Raji (cell line): ENCODE data around the gene PLCB4.

Source experiments
- POLR2A ChIP-seq: IDR thresholded peaks from 2 replicates; pipeline ENCODE4 v1.6.1; 2011; ENCODE audit warnings: low read depth, low read length, control low read depth; ENCODE audit not compliant: insufficient read depth

PLCB4 gene

GRCh38 chr20:9517297-9518162 is 448.6 kb downstream of the PLCB4 start:
- no peak for TF ChIP-seq POLR2A

DNA sequence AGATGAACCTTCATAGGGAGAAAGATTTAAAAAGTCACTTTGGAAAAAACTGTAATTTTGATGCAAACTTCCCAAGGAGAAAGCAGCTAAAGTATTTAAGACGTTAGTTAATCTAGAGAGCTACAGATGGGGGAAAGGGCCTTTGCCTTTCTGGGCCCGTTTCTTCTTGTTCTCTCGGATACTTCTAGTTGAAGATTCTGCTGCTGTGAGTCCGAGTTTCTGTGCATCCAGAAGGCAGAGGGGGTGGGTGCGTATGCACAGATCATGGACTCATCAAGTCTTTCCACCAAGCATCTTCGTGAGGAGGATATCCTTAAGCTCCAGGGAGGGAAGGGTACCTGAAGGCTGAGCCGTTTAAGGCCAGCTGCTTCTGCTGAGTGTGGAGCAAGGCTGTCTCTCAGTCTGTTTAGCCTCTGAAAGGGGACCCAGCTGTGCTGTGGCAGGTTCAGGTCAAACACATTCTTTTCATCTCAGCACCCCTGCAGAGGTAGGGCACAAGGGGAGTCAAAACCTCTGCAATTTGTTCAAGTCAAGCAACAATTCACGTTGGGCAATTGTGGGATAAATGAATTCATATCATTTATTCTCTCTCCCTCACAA is 449.8 kb downstream of the PLCB4 start:
- no peak for TF ChIP-seq POLR2A

- TF ChIP-seq POLR2A, result no peak
These were observed 451.2 kb downstream of the PLCB4 start for GRCh38 chr20:9520086-9520485.

DNA sequence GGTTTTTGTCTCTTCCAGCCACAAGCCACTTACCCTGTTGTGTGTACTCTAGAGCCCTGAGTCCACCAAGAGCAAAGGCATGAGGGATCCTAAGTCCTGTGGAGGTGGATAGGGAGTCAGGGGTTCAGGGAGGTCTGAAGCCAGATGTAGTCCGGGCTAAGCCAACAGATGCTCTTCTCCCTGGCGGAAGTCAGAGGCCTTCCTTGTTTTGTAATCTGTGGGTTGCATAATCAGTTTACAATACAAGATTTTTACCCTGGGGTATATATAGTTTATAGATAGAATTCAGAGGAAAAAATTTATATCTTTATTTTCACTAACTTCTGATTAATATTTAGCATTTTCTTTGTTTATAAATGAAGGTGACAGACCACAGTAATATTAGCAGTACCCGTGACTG is 454.7 kb downstream of the PLCB4 start:
- TF ChIP-seq POLR2A, result no peak
